Neuronal stem cell (in vitro differentiated cells): ENCODE results near the gene WDSUB1.

Source experiments
- DNase-seq: peaks from one replicate; pipeline ENCODE4 v3.0.0-alpha.2; 2013; ENCODE audit warnings: low spot score
- H2AFZ ChIP-seq: one replicate; pipeline ENCODE4 v1.6.1; 2013; ENCODE audit warnings: mild to moderate bottlenecking, low read length, inconsistent platforms
- H2AK5ac ChIP-seq: 2 replicates; pipeline ENCODE4 v1.6.1; 2013; ENCODE audit warnings: low read depth, mild to moderate bottlenecking, inconsistent platforms, low read length, moderate library complexity, mixed read lengths
- H2BK120ac ChIP-seq: 2 replicates; pipeline ENCODE4 v1.6.1; 2013; ENCODE audit warnings: low read depth, mild to moderate bottlenecking, inconsistent platforms, low read length, moderate library complexity, mixed read lengths
- H2BK12ac ChIP-seq: one replicate; pipeline ENCODE4 v1.6.1; 2013; ENCODE audit warnings: low read length, inconsistent platforms
- H2BK15ac ChIP-seq: 2 replicates; pipeline ENCODE4 v1.6.1; 2013; ENCODE audit warnings: mild to moderate bottlenecking, low read length, inconsistent platforms, mixed read lengths
- H2BK5ac ChIP-seq: one replicate; pipeline ENCODE4 v1.6.1; 2013; ENCODE audit warnings: inconsistent platforms, mild to moderate bottlenecking, low read length, moderate library complexity
- H3K14ac ChIP-seq: one replicate; pipeline ENCODE4 v1.6.1; 2013; ENCODE audit warnings: low read length, inconsistent platforms
- H3K18ac ChIP-seq: 2 replicates; pipeline ENCODE4 v1.6.1; 2013; ENCODE audit warnings: low read length, inconsistent platforms
- H3K23ac ChIP-seq: 2 replicates; pipeline ENCODE4 v1.6.1; 2013; ENCODE audit warnings: low read depth, mild to moderate bottlenecking, mixed read lengths, low read length, inconsistent platforms; ENCODE audit not compliant: poor library complexity
- H3K27ac ChIP-seq: replicated peaks from 3 replicates; pipeline ENCODE4 v1.5.1; 2013; ENCODE audit warnings: low read length, inconsistent platforms
- H3K27me3 ChIP-seq, 3 experiments: 2 replicates each; pipeline ENCODE4 v1.6.1; 2013; ENCODE audit warnings: low read length in 3 of 3, mild to moderate bottlenecking in 2 of 3, inconsistent platforms in 1 of 3, low read depth in 1 of 3, mixed read lengths in 1 of 3, moderate library complexity in 1 of 3; ENCODE audit not compliant: control insufficient read depth in 3 of 3, insufficient read depth in 3 of 3
- H3K36me3 ChIP-seq, 2 donors: replicated peaks in 1 of 2; 2 replicates each; pipeline ENCODE4 v1.6.1; 2013; ENCODE audit warnings: low read length in 2 of 2; ENCODE audit not compliant: control insufficient read depth in 2 of 2, insufficient read depth in 2 of 2
- H3K4ac ChIP-seq: 2 replicates; pipeline ENCODE4 v1.6.1; 2013; ENCODE audit warnings: inconsistent platforms, mild to moderate bottlenecking, low read length, moderate library complexity
- H3K4me1 ChIP-seq, 2 donors: 1 replicate in 1 of 2; 2 replicates in 1 of 2; pipeline ENCODE4 v1.6.1; 2013; ENCODE audit warnings: low read length in 2 of 2, low read depth in 1 of 2; ENCODE audit not compliant: control insufficient read depth in 2 of 2, insufficient read depth in 1 of 2
- H3K4me2 ChIP-seq: one replicate; pipeline ENCODE4 v1.6.1; 2013; ENCODE audit warnings: mild to moderate bottlenecking, low read length, inconsistent platforms; ENCODE audit not compliant: insufficient read depth, poor library complexity, severe bottlenecking
- H3K4me3 ChIP-seq, 2 donors: 2 replicates each; pipeline ENCODE4 v1.5.1; 2013; ENCODE audit warnings: low read length in 2 of 2, mild to moderate bottlenecking in 2 of 2, inconsistent platforms in 1 of 2, moderate library complexity in 1 of 2
- H3K79me1 ChIP-seq: one replicate; pipeline ENCODE4 v1.6.1; 2013; ENCODE audit warnings: low read depth, mild to moderate bottlenecking, inconsistent platforms, low read length, moderate library complexity
- H3K9ac ChIP-seq: one replicate; pipeline ENCODE4 v1.6.1; 2013; ENCODE audit warnings: mild to moderate bottlenecking, low read depth, low read length, inconsistent platforms; ENCODE audit not compliant: poor library complexity
- H3K9me3 ChIP-seq, 2 donors: replicated peaks in 1 of 2; 2 replicates each; pipeline versions ENCODE3 to v1.6.1; 2013; ENCODE audit warnings: low read length in 2 of 2, mild to moderate bottlenecking in 2 of 2, inconsistent platforms in 1 of 2, low read depth in 1 of 2, mixed read lengths in 1 of 2, moderate library complexity in 1 of 2; ENCODE audit not compliant: control insufficient read depth in 2 of 2, insufficient read depth in 1 of 2
- H4K8ac ChIP-seq: one replicate; pipeline ENCODE4 v1.6.1; 2013; ENCODE audit warnings: low read depth, mild to moderate bottlenecking, inconsistent platforms, low read length, moderate library complexity
- H4K91ac ChIP-seq: one replicate; pipeline ENCODE4 v1.6.1; 2013; ENCODE audit warnings: low read length, low read depth, mild to moderate bottlenecking, inconsistent platforms; ENCODE audit not compliant: poor library complexity
- WGBS, 2 donors: extraction: QIAGEN DNeasy Blood & Tissue Kit; methylation state at CpG; one replicate each; pipeline ENCODE4 v1.1.7; 2013; ENCODE audit warnings: missing lambda C conversion rate in 2 of 2, mixed read lengths in 1 of 2; ENCODE audit not compliant: insufficient read length in 2 of 2, insufficient replicate concordance in 1 of 2; ENCODE audit errors: extremely low coverage in 2 of 2; 5-methylcytosine and 5-hydroxymethylcytosine counted together

The WDSUB1 gene

DNA sequence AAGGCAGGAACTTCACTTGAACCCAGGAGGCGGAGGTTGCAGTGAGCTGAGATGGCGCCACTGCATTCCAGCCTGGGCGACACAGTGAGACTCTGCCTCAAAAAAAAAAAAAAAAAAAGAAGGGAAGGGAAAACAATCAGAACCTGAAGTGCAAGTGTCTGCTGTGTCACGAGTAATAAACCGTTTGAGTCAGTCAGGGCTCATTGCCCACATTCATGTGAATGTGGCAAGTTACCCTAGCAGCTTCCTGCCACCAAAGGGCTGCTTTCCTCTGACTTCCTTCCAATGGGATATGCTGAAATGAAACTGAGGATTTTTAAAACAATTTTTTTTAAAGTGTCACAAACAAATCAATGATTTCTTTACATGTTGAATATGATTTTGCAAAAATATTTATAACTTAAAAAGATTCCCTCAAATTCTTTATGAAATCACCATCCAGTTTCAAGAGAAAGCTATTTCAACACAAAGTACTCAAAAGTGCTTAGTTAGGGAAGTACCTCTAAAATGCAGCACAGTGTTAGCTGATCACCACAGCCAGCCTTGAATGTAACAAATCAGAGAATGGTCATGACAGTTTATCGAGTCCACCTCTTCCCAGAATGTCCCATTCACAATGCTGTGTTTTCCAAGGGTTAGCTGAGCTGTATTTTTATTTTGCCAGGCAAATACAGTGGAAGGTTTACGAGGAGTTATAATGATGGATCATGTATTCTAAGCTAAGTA is 36.4 kb downstream of the WDSUB1 start:
- H4K8ac ChIP-seq: no peak overlapping the region
- no peak overlapping the region for H3K4me3 ChIP-seq
- H4K91ac ChIP-seq: no peak overlapping the region
- H3K27me3 ChIP-seq: no peaks in the 10 kb centered on the region
- H3K4me1 ChIP-seq: no peaks in the 10 kb centered on the region
- no peak overlapping the region for H3K23ac ChIP-seq
- H2BK12ac ChIP-seq: no peak overlapping the region
- no peak overlapping the region for H2BK120ac ChIP-seq
- H3K27ac ChIP-seq: no peak overlapping the region
- no peak overlapping the region for H2BK5ac ChIP-seq
- H3K18ac ChIP-seq: no peak overlapping the region
- WGBS, 2 donors: 100% methylated on average over 1 of the region's 7 CpGs; no CpG with 5 or more reads in 1 of the 2 donors
- H3K14ac ChIP-seq: no peak overlapping the region
- no peak for DNase-seq
- no peak overlapping the region for H2BK15ac ChIP-seq
- H3K79me1 ChIP-seq: no peaks in the 10 kb centered on the region
- H3K36me3 ChIP-seq: peaks cover 0 to 28% of the 10 kb centered on the region in 2 donors
- H2AFZ ChIP-seq: no peak overlapping the region
- H3K4me2 ChIP-seq: no peak overlapping the region
- peaks cover 3 to 9% of the 10 kb centered on the region in 2 donors for H3K9me3 ChIP-seq
- H3K4ac ChIP-seq: no peak overlapping the region
- no peak overlapping the region for H3K9ac ChIP-seq
- H2AK5ac ChIP-seq: no peak overlapping the region

DNA sequence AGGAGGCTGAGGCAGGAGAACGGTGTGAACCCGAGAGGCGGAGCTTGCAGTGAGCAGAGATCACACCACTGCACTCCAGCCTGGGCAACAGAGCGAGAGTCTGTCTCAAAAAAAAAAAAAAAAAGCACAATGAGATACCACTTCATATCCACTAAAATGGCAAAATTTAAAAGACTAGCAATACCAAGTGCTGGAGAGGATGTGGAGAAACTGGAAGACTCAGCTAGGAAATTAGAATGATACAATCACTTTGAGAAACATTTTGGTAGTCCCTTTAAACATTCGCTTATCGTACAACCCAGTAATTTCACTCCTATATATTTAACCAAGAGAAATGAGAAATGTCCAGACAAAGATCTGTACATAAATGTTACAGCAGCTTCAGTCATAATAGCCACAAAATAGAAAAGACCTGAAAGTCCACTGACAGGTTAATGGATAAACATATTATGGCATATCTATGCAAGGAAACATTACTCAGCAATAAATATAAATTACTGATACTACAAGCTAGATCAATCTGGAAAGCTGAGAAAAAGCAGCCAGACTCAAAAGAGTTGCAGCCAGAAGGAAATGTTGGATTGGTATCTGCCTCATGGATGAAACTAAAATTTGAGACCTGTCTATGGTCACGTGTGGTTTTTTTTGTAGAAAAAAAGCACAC is 40.0 kb downstream of the WDSUB1 start:
- Histone ChIP-seq H3K4me3 (no peak overlapping the region), H2AFZ (no peak overlapping the region), H2BK5ac (no peak overlapping the region), H3K4me1 (peaks cover 0 to 3% of the 10 kb centered on the region in 2 donors), H2BK12ac (no peak overlapping the region), H3K14ac (no peak overlapping the region), H3K36me3 (peaks cover 0 to 40% of the 10 kb centered on the region in 2 donors), H3K4ac (no peak overlapping the region), H3K4me2 (no peak overlapping the region), H3K79me1 (no peaks in the 10 kb centered on the region), H3K23ac (no peak overlapping the region), H3K18ac (no peak overlapping the region), H3K27ac (no peak overlapping the region), H3K9me3 (peaks cover 3 to 9% of the 10 kb centered on the region in 2 donors), H3K9ac (no peak overlapping the region), H3K27me3 (no peaks in the 10 kb centered on the region), H2BK120ac (no peak overlapping the region), H4K91ac (no peak overlapping the region), H2BK15ac (no peak overlapping the region), H4K8ac (no peak overlapping the region), H2AK5ac (no peak overlapping the region)
- no peak for DNase-seq
- whole genome bisulfite sequencing, 2 donors: no CpG with 5 or more reads among the region's 7 CpGs

GRCh38 chr2:159243529-159243928 is 43.0 kb downstream of the WDSUB1 start:
- Histone ChIP-seq H2BK15ac (no peak overlapping the region), H3K27ac (no peak overlapping the region), H3K79me1 (no peaks in the 10 kb centered on the region), H2AFZ (no peak overlapping the region), H3K9ac (no peak overlapping the region), H4K8ac (no peak overlapping the region), H2BK120ac (no peak overlapping the region), H2BK12ac (no peak overlapping the region), H3K27me3 (no peaks in the 10 kb centered on the region), H3K9me3 (peaks cover 2 to 9% of the 10 kb centered on the region in 2 donors), H3K18ac (no peak overlapping the region), H3K4me1 (peaks cover 0 to 3% of the 10 kb centered on the region in 2 donors), H2AK5ac (no peak overlapping the region), H3K14ac (no peak overlapping the region), H3K4me2 (no peak overlapping the region), H2BK5ac (no peak overlapping the region), H3K4me3 (no peak overlapping the region), H4K91ac (no peak overlapping the region), H3K36me3 (peaks cover 0 to 67% of the 10 kb centered on the region in 2 donors), H3K23ac (no peak overlapping the region), H3K4ac (no peak overlapping the region)
- DNase-seq: no peak

- Histone ChIP-seq H2BK5ac (no peak overlapping the region), H2BK15ac (no peak overlapping the region)
Observed at GRCh38 chr2:159234868-159235267, 51.6 kb downstream of the WDSUB1 start.

More at GRCh38 chr2:159234868-159235267, 51.6 kb downstream of the WDSUB1 start:
- Histone ChIP-seq H4K8ac (no peak overlapping the region), H3K36me3 (peaks cover 8 to 90% of the 10 kb centered on the region in 2 donors), H3K4me3 (no peak overlapping the region), H3K23ac (no peak overlapping the region), H3K79me1 (no peaks in the 10 kb centered on the region), H4K91ac (no peak overlapping the region), H3K4ac (no peak overlapping the region), H2BK120ac (no peak overlapping the region), H3K9ac (no peak overlapping the region), H2AFZ (no peak overlapping the region), H3K4me2 (no peak overlapping the region), H2BK12ac (no peak overlapping the region), H3K27me3 (no peaks in the 10 kb centered on the region), H3K4me1 (no peaks in the 10 kb centered on the region), H3K27ac (no peak overlapping the region), H3K9me3 (no peaks in the 10 kb centered on the region), H2AK5ac (no peak overlapping the region), H3K14ac (no peak overlapping the region), H3K18ac (no peak overlapping the region)
- DNase-seq: no peak
- WGBS, 2 donors: no CpG with 5 or more reads among the region's 6 CpGs
